HepG2 (cell line): ENCODE measurements around the gene TBC1D16. TPM values are rescaled to one million over a fixed set of nuclear protein-coding genes. Genes with fewer than 3 reads are reported as not detected.

Experiments used
- AKAP8 ChIP-seq: sonication (generic); formaldehyde crosslinking; IDR thresholded peaks from 2 replicates; pipeline ENCODE4 v1.5.1; 2020; ENCODE audit warnings: mild to moderate bottlenecking, missing genetic modification reagents
- DZIP1 ChIP-seq: sonication (generic); formaldehyde crosslinking; IDR thresholded peaks from 2 replicates; pipeline ENCODE4 v1.5.0; 2020; ENCODE audit warnings: mild to moderate bottlenecking, missing genetic modification reagents
- GFI1 ChIP-seq: sonication (generic); formaldehyde crosslinking; IDR thresholded peaks from 2 replicates; pipeline ENCODE4 v1.5.0; 2020; ENCODE audit warnings: missing genetic modification reagents, mild to moderate bottlenecking, borderline replicate concordance
- KLF15 ChIP-seq: sonication (generic); formaldehyde crosslinking; IDR thresholded peaks from 2 replicates; pipeline ENCODE4 v1.8.1; 2023; ENCODE audit warnings: borderline replicate concordance, mild to moderate bottlenecking, inconsistent platforms, missing genetic modification reagents, mixed read lengths
- MAX ChIP-seq: IDR thresholded peaks from 2 replicates; pipeline ENCODE4 v1.6.1; 2012; ENCODE audit warnings: inconsistent platforms
- MYC ChIP-seq: sonication (generic); formaldehyde crosslinking; IDR thresholded peaks from 2 replicates; pipeline ENCODE4 v1.9.0; 2021; ENCODE audit warnings: missing genetic modification reagents, borderline replicate concordance
- NFE2L2 ChIP-seq: fragments of 150-350 bp; IDR thresholded peaks from 2 replicates; pipeline ENCODE4 v1.6.1; 2014; ENCODE audit warnings: low read length
- NFYB ChIP-seq: sonication (generic); formaldehyde crosslinking; IDR thresholded peaks from 2 replicates; pipeline ENCODE4 v1.4.0; 2020; ENCODE audit warnings: missing genetic modification reagents
- PAXIP1 ChIP-seq: sonication (generic); formaldehyde crosslinking; conservative IDR thresholded peaks from 2 replicates; pipeline ENCODE4 v1.4.0; 2020; ENCODE audit warnings: mild to moderate bottlenecking, missing genetic modification reagents, moderate library complexity
- PCBP2 ChIP-seq: fragments of 200-400 bp; formaldehyde crosslinking; optimal IDR thresholded peaks from 2 replicates; pipeline ENCODE3; 2018; ENCODE audit warnings: low read length, low read depth; ENCODE audit not compliant: poor library complexity, severe bottlenecking
- RELA ChIP-seq: sonication (generic); formaldehyde crosslinking; IDR thresholded peaks from 2 replicates; pipeline ENCODE4 v1.4.0; 2020; ENCODE audit warnings: missing genetic modification reagents
- SOX5 ChIP-seq: IDR thresholded peaks from 2 replicates; pipeline ENCODE4 v1.6.1; 2016; ENCODE audit warnings: borderline replicate concordance
- TAF1 ChIP-seq: sonication (generic); formaldehyde crosslinking; IDR thresholded peaks from 2 replicates; pipeline ENCODE4 v1.4.0; 2020; ENCODE audit warnings: missing genetic modification reagents
- ZBTB39 ChIP-seq: sonication (generic); formaldehyde crosslinking; IDR thresholded peaks from 2 replicates; pipeline ENCODE4 v1.5.0; 2020; ENCODE audit warnings: missing genetic modification reagents
- ZBTB42 ChIP-seq: sonication (generic); formaldehyde crosslinking; IDR thresholded peaks from 2 replicates; pipeline ENCODE4 v1.5.0; 2020; ENCODE audit warnings: mild to moderate bottlenecking, missing genetic modification reagents
- ZFY ChIP-seq: sonication (generic); formaldehyde crosslinking; IDR thresholded peaks from 2 replicates; pipeline ENCODE4 v1.4.0; 2020; ENCODE audit warnings: missing genetic modification reagents
- ZHX1 ChIP-seq: sonication (generic); formaldehyde crosslinking; IDR thresholded peaks from 2 replicates; pipeline ENCODE4 v1.8.1; 2022; ENCODE audit warnings: low read depth, mild to moderate bottlenecking, missing genetic modification reagents
- ZNF350 ChIP-seq: sonication (generic); formaldehyde crosslinking; IDR thresholded peaks from 2 replicates; pipeline ENCODE4 v1.4.0; 2020; ENCODE audit warnings: mild to moderate bottlenecking, low read depth, missing genetic modification reagents, borderline replicate concordance
- ZNF510 ChIP-seq: sonication (generic); formaldehyde crosslinking; IDR thresholded peaks from 2 replicates; pipeline ENCODE4 v1.4.0; 2020; ENCODE audit warnings: low read depth, mild to moderate bottlenecking, missing genetic modification reagents
- ZNF879 ChIP-seq: sonication (generic); formaldehyde crosslinking; IDR thresholded peaks from 2 replicates; pipeline ENCODE4 v1.8.1; 2023; ENCODE audit warnings: missing genetic modification reagents
- polyA plus RNA-seq, 8 experiments: library from polyadenylated mRNA; depleted of rRNA in 3 of 8; stranded (reverse) in 7 of 8; unstranded in 1 of 8; fragments of >200 nt; fragmentation: Illumina TruSeq in 4 of 8; extraction: Trizol in 4 of 8; gene quantifications; 2 replicates each; pipeline versions ENCODE4 v1.2.1 to v1.2.3, GENCODE V29; 2011 to 2016; ENCODE audit warnings: low read depth in 4 of 8, missing spikeins in 1 of 8, mixed read lengths in 1 of 8; ENCODE audit not compliant: insufficient read depth in 1 of 8
- total RNA-seq, 5 experiments: library from RNA; depleted of rRNA; stranded (reverse); fragments of >200 nt; fragmentation: Illumina TruSeq; extraction: Trizol; gene quantifications; 2 replicates each; pipeline ENCODE4 v1.2.3, GENCODE V29; 2016; ENCODE audit warnings: low read depth in 1 of 5

TBC1D16 gene
- total and polyA plus RNA-seq, 2 of the 13 experiments (the other 11 are each of a cell fraction or from before 2014, with no cell fraction given), result 14.9 to 24.9 TPM

- TF ChIP-seq RELA (no peak), KLF15 (CRISPR knock-in tag) (no peak), ZFY (peak; percentile 33; the same call in 1 of the 2 replicates), PAXIP1 (peak; percentile 68), ZBTB42 (CRISPR knock-in tag) (no peak), ZHX1 (CRISPR knock-in tag) (no peak), SOX5 (CRISPR knock-in tag) (peak; percentile 90), PCBP2 (no peak), MYC (CRISPR knock-in tag) (peak; percentile 74; the same call in 1 of the 2 replicates), AKAP8 (CRISPR knock-in tag) (no peak), TAF1 (CRISPR knock-in tag) (no peak), GFI1 (CRISPR knock-in tag) (peak; percentile 67; the same call in 1 of the 2 replicates), ZNF350 (CRISPR knock-in tag) (peak; percentile 88), NFE2L2 (no peak), ZNF510 (no peak), DZIP1 (CRISPR knock-in tag) (no peak), ZBTB39 (CRISPR knock-in tag) (no peak), NFYB (CRISPR knock-in tag) (no peak), MAX (peak; percentile 93), ZNF879 (no peak)
Measured at GRCh38 chr17:79905832-79906231, 129.8 kb downstream of the TBC1D16 start (continued).
